ENCODE data around the gene LRRC34.

- TF ChIP-seq CTCF (conservative IDR thresholded peaks at IDR 0.05 in 1 of 2, IDR thresholded peaks at IDR 0.05 in 1 of 2; ENCODE audit: low read depth in 1 of 2, low read length in 2 of 2) = no peak
- TF ChIP-seq EZH2 (IDR thresholded peaks at IDR 0.05; ENCODE audit: low read length, missing control alignments) = no peak
These were observed 37.9 kb upstream of the LRRC34 start for GRCh38 chr3:169850618-169851017.
